NCI-H1105 treated with DMSO at 0.1 percent for 48 hours (cell line): ENCODE data around the gene FMNL2.
"Not testable (repeated sequence)": the region's sequence is repeated elsewhere in the genome, so short reads cannot be mapped to it uniquely, and the experiment has no call there.

Source experiments
- DNase-seq: peaks from one replicate; lab custom pipeline; 2025; lab: John Stamatoyannopoulos, UW

FMNL2 gene

DNA sequence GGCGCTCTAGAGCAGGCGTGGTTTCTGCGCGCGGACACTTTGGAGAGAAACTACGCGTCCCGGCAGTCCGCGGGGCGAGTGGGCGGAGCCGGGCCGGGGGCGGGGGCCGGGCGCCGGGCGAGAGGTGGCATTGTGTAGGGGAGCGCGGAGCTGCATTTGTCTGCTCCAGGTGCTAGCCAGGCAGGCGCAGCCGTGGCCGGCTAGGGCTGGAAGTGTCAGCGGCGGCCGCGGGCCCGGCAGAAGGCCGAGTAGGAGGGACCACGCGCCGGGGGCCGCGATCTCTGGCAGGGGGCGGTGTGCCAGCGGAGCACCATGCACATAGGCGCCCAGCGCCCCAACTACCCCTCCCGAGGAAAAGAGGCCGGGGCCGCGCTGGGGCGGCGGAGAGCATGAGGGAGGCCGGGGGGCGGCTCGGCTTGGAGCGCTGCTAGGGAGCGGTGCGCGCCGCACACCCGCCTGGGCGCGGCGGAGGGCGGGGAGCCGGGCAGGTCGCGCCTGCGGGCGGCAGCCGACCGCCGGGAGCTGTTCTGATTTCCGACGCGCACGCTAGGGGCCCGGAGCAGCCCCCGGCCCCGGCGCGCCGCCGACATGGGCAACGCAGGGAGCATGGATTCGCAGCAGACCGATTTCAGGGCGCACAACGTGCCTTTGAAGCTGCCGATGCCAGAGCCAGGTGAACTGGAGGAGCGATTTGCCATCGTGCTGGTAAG, at the start of gene FMNL2:
FMNL2 (plus strand) TSS at position 159 of the 710 bp plus-strand sequence.
- DNase-seq: peak; percentile 78

DNA sequence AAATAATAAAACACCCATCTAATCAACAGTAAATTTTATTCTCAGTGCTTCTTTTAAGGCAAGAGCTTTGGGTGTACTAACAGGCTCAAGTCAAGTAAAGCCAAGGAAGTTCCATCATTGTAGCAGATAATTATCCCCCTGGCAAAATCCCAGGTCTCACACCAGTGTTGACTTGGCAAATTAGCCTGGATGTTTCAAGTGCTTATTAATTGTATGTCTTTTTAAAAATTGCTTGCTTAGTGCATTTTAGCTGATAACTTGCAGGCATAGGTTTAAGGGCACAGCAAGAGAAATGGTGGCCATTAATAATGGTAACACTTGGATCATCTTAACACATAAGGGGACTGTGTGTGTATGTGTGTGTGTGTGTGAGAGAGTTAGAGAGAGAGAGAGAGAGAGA, 42.0 kb upstream of the FMNL2 start:
- DNase-seq: peak; percentile 58

DNA sequence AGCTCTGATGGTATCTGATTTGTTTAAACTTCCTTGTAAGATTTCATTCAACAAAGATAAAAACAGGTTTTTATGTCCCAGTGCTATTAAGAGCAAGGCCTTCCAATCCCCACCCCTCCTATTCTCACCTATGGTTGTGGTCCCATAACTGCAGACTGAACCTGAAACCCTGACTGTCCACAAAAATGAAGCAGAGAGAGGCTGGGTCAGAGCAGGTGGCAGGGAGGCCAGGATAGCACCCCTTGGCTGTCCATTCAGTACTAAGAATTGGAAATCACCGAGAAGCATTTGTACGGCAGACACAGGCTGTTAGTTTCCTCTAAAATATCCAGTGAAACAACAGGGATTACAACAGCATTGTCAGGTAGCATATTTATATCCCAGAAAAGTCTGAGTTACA, 37.3 kb upstream of the FMNL2 start:
- DNase-seq: no peak

DNA sequence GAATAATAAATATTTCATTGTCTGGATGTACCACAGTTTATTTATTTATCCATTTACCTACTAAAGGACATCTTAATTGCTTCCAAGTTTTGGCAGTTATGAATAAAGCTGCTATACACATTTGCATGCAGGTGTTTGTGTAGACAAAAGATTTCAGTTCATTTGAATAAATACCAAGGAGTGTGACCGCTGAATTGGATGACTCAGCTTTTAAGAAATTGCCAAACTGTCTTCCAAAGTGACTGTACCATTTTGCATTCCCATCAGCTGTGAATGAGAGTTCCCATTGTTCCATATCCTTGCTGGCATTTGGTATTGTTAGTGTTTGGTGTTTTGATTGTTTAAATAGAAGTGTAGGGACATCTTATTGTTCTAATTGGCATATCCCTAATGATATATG, 36.2 kb upstream of the FMNL2 start:
- DNase-seq: peak; percentile 76

DNA sequence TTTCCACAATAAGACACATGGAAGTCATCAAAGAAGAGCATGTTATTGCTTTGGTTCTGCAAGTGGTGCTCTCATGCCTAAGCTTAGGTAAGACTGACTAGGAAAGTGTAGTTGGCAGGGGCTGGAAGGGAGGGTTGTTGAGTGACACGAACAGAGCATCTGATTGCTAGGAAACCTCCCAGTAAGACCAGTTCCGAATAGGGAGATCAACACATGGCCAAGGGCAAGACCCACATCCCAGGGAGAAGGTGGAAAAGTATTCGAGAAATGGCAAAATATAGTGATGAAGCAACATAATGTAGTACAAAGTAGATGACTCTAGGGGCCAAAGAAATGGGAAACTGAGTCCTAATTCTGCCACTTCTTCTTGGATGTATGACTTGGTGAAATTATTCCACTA, 33.8 kb upstream of the FMNL2 start:
- DNase-seq: no peak

DNA sequence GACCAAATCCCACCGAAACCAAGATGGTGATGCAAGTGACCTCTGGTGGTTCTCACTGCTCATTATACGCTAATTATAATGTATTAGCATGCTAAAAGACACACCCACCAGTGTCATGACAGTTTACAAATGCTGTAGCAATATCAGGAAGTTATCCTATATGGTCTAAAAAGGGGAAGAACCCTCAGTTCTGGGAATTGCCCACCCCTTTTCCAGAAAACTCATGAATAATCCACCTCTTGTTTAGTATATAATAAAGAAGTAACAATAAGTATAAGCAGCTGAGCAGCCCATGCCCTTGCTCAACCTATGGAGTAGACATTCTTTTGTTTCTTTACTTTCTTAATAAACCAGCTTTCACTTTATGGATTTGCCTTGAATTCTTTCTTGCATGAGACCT, 31.0 kb upstream of the FMNL2 start:
- no peak for DNase-seq

DNA sequence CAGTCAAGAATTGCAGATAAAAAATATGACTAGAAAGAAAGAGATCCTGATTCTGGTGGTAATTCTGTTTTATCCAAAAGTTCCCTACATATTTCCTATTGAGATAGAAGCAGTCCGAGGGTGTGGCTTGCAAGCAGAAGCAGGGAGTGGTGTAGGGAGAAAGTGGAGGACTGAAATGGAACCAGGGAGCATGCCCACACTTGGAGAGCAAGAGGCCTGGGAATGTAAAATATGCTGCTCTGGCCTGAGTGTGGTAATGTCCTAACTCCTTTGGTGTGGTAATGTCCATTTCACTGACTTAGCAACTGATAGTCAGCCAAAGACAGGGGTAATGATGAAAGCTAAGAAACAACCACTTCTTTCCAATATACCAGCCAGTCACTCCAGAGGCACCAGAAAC, 30.1 kb upstream of the FMNL2 start:
- no peak for DNase-seq

DNA sequence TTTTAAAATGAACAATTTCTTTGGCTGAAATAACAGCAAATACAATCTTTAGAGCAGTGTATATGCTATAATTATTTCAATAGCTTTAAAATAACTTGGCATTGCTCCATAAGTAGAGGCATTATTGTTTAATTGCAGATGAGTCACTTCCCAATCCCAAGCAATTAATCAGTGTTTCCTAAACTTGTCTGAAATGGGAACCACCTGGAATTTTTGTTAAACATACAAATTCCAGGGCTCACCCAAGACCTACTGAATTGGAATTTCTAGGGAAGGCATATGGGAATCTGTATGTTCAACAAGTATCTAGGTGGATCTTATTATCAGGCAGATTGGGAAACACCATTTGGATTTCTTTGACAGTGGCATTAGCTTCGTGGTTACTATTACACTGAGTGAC, 27.1 kb upstream of the FMNL2 start:
- DNase-seq: peak; percentile 23

DNA sequence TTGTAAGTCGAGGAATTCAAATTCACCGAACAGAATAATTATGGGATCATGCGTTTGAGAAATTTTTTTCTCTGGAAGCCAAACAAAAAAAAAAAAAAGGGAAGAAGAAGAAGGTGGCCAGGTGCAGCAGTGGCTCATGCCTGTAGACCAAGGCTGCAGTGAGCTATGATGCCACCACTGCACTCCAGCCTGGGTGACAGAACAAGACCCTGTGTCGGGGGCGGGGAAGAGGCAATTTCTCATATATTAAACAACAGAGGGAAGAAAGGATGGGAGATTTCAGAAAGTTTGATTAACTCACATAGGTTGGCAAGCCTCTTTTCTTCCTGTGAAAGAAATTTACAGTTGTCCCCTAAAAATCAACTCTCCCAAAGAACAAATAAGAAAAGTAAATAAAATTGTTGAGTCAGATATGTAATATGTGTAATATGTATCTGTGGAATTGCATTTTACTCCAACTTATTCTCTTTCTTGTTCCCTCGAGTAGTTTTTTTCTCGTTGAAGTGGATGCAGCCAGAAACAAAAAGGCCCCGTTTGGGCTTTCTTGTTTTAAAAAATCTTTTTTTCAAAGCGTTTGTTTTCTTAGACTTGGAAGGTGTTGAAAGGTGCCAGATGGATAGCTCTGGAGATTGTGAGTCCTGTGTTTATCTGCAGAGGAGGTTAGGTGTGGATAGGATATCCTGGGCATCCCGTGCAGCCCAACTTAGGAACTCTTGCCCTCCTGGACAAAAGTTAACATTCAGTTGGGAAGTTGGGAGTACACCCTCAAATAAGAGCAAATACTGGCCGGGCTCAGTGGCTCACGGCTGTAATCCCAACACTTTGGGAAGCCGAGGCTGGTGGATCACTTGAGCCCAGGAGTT, 25.4 kb upstream of the FMNL2 start:
- no peak for DNase-seq

DNA sequence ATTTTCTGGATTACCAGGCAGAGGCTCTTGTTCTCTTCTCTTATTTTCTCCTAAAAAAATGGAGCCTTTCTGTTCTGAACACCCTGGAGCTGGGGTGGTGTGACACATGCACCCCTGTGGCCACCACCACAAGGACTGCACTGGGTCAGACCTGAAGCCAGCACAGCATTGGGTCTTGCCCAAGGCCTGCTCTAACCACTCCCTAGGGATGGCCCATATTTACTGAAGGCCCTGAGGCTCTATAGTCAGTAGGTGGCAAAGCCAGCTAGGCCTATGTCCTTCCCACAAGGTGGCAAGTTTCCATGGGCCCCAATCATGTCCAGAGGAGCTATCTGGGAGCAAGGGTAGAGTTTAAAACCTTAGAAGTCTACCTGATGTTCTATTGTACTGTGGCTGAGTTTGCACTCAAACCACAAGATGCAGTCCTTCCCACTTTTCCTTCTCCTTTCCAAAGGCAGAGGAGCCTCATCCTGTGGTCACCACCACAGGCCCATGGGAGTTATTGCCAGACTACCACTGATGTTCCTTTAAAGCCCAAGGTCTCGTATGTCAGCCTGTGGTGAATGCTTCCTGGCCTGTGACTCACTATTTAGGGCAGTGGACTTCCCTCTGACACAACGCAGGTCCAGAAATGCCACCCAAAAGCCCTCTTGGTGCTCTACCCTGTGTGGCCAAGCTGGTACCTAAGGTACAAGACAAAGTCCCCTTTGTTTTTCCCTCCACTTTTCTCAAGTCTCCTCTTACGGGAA, 15.0 kb upstream of the FMNL2 start:
- no peak for DNase-seq

DNA sequence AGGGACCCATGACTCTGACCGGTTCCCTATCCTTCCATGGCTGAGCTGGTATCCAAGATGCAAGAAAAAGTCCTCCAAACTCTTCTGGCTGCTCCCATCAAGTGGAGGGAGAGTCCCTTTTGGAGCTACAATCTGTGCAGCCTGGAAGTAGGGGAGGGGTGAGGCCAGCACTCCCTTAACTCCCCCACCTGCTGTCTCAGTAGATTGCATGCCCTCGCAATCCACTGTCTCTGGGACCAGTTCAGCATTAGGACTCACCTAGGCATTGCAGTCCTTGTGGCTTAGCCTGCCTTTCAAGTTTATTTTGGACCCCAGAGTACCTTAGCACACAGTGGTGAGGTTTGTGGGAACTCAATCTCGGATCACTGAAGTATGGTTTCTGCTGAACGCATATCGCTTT, 14.2 kb upstream of the FMNL2 start:
- DNase-seq: no peak

DNA sequence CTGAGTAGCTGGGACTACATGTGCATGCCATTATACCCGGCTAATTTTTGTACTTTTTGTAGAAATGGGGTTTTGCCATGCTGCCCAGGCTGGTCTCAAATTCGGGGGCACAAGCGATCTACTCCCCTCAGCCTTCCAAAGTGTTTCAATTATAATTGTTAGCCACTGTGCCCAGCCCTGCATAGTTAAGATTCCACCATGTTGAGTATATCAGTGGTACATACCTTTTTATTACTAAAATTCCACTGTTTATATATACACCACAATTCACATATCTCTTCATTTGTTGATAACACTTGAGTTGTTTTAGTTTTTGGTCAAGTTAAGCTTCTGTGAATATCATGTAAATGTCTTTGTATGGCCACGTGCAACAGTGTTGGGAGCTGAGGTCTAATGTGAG, 12.8 kb upstream of the FMNL2 start:
- DNase-seq: no peak

DNA sequence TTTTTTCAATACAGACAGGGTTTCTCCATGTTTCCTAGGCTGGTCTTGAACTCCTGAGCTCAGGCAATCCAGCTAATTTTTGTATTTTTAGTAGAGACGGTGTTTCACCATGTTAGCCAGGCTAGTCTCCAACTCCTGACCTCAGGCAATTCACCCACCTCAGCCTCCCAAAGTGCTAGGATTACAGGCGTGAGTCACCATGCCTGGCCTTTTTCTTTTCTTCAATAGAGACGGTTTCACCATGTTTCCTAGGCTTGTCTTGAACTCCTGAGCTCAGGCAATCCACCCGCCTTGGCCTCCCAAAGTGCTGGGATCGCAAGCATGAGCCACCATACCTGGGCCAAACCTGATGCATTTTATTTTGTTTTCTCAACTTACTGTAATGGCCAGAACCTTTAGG, 9.8 kb upstream of the FMNL2 start:
- DNase-seq: not testable (repeated sequence)

DNA sequence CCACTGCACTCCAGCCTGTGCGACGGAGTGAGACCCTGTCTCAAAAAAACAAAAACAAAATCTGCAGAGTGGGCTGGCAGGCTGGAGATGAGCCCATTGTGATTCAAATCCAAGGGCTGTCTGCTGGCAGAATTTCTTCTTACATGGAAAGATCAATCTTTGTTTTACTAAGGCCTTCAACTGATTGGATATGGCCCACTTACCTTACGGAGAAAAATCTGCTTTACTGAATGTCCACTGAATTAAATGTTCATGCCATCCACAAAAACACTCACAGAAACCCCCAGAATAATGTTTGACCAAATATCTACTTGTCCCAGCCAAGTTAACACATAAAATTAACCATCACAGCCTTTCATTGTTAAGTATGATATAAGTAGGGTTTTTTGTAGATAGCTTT, 8.3 kb upstream of the FMNL2 start:
- DNase-seq: no peak

DNA sequence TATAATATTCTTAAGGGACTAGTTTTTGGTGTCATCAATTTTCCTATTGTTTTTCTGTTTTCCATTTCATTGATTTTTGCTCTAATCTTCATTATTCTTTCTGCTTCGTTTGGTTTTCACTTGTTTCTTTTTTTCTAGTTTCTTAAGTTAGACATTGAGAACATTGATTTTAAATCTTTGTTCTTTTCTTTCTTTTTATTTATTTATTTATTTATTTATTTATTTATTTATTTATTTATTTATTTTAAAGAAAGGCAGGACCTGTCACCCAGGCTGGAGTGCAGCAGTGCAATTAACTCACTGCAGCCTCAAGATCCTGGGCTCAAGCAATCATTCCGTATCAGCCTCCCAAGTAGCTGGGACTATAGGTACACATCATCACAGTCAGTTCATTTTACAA, 7.0 kb upstream of the FMNL2 start:
- no peak for DNase-seq

DNA sequence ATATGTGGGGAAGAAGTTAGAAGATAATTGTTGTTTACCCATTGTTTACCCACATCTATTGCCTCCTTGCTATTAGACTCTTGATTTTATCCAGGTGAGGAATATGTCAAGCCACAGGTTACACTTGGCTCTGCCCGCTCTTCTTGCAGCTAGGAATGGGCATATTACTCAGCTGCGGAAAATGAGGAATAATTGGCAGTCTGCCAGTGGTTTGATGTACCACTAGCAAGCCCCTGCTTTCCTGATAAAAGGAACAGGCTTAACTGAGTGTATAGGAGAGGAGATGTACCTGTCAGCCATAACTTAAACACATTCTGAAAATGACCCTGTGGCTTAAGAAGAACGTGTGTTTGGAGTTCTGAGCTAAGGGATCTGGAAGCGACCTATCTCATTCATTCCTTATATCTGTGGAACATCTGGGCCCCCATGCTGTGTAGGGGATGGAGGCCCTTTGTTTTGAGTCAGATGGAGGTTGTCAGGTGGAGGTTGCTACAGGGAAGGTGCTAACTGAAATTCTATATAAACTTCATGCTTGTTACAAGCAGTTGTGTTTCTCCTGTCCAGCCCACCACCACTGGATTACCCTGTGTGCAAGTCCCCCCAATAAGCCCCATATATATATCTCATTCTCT, 4.6 kb upstream of the FMNL2 start:
- no peak for DNase-seq

DNA sequence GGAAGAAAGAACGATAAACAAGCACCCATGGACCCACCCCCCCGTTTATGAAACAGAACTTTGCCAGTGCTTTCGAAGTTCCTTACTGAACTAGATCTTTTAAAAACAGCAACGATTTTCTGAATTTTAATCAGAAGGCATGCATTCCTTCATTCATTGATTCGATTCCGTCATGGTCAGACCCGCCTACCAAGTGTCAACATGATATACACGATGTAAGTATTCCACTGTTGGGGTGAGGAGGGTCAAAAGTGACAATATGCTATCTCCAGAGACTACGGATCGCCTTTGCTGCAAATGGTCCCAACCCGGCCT, 316 bp upstream of the FMNL2 start:
- no peak for DNase-seq

DNA sequence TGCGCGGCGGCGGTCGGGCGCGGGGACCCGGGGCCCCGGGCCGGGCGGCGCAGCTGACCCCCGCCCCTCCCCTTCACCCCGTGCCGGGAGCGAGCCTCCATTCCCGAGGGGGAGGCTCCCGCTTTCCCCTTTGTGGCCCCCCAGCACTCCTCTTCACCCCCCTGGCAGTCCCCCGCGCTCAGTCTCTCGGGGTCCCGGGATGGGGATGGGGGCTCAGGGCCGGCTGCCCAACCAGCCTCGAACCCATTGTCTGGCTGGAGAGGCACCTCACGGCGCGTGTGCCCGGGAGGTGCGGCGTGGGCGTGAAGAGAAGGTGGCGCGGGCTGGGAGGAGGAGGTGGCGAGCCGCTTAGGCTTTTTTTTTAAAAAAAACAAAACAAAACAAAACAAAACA, 748 bp downstream of the FMNL2 start:
- DNase-seq: no peak

DNA sequence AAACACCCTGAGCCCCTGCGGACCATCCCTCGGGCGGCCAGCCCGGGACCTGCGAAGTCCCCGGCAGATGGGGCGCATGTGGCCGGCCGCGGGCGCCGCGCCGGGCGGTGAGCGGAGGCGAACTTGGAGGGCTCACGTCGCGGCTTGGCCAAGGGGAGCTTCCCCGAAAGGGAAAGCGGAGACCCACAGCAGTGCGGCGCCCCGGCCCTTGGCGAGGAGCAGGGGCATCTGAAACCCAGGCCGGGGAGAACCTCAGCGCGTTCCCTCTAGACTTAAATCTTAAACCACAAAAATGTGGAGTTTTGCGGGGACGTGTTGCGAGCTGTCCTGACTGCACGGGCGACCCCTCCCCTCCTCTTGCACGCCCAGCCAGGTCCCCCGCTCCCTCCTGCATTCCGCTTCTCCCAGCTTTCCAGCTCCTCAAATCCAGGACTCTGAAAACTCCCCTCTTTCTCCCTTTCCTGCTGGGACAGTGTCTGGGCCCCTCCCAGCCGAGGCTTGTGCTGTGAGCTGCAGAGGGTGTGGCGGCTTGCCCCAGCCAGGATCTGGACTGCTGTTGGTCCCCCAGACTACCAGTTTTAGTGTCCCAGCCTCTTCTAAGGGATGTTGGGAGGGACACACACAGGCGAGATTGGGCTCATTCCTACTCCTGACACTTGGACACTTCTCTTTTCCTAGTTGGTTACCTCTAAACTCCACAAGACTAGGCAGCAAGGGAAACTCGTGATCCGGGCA, 1.3 kb downstream of the FMNL2 start:
- no peak for DNase-seq

DNA sequence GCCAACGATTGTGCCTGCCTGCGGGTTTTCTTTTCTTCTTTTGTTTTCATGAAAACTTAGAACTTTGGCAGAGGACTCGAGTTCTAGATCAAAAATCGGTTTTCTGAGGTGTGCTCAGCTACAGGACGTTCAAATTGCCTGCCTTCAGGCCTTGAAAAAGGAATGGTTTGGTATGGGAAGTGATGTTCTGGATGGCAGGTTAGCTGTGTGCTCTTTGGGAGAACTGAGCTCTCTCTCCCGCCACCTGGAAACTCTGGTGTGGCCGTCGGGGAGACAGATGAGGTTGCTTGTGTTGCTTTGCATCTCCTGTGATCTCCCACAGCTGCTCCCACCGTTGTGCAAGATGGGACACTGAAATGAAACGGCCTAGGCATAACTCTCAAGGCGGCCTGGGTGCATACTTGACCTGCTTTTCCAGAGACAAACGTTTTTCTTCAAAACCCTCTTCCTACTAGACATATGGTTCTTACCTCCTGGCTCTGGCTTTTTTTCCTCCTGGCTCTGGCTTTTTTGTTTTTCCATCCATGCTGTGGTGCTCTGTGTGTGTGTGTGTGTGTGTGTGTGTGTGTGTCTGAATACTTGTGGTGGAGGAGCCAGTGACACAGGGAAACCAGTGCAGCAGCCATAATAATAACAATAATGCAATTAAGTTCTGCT, 2.0 kb downstream of the FMNL2 start:
- DNase-seq: no peak

DNA sequence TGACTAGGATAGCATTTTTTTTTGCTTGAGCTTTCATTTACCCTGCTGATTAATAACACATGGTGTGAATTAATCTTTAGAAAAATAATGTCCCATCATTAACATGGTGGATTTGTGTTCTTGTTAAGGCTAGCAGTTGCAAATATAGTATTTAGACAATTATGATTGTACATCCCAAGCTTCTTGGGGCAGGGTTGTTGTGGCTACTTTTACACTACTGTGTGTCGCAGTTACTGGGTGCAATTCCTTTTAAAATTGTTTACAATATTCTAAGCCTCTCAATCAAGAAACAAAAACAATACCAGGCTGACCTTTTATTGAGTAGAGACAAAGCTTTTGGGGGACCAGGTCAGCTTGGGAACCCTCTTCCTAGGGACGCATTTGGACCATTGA, 2.5 kb downstream of the FMNL2 start:
- no peak for DNase-seq
